Osteoblast (primary cell): ENCODE data around the gene PRSS48. TPM values are rescaled to one million over a fixed set of nuclear protein-coding genes. Genes with fewer than 3 reads are reported as not detected.

Experiments
- DNase-seq: peaks from one replicate; pipeline ENCODE4 v3.0.0; 2011; ENCODE audit warnings: low spot score, mixed read lengths; ENCODE audit not compliant: insufficient read length; ENCODE audit errors: missing footprints
- H2AFZ ChIP-seq: 2 replicates; pipeline ENCODE4 v1.6.0; 2011; ENCODE audit warnings: mild to moderate bottlenecking, low read length
- H3K27ac ChIP-seq: 2 replicates; pipeline ENCODE4 v1.5.1; 2011; ENCODE audit warnings: mild to moderate bottlenecking, low read depth, low read length, moderate library complexity
- H3K27me3 ChIP-seq: 2 replicates; pipeline ENCODE4 v1.6.0; 2012; ENCODE audit warnings: mild to moderate bottlenecking, control low read depth, inconsistent platforms, low read length, moderate library complexity; ENCODE audit not compliant: insufficient read depth
- H3K36me3 ChIP-seq: 2 replicates; pipeline ENCODE4 v1.5.1; 2011; ENCODE audit warnings: mild to moderate bottlenecking, low read length, control low read depth, moderate library complexity; ENCODE audit not compliant: insufficient read depth
- H3K4me1 ChIP-seq: 2 replicates; pipeline ENCODE4 v1.5.1; 2011; ENCODE audit warnings: mild to moderate bottlenecking, low read length, control low read depth, moderate library complexity; ENCODE audit not compliant: insufficient read depth
- H3K4me2 ChIP-seq: 2 replicates; pipeline ENCODE4 v1.6.0; 2011; ENCODE audit warnings: mild to moderate bottlenecking, low read length; ENCODE audit not compliant: insufficient read depth
- H3K4me3 ChIP-seq: fragments of 200-600 bp; sonication (generic); 3 replicates; pipeline ENCODE4 v1.5.1; 2012; ENCODE audit warnings: mild to moderate bottlenecking, low read length, inconsistent platforms; ENCODE audit not compliant: insufficient read depth
- H3K79me2 ChIP-seq: 2 replicates; pipeline ENCODE4 v1.6.0; 2012; ENCODE audit warnings: mild to moderate bottlenecking, low read length, control low read depth, inconsistent platforms; ENCODE audit not compliant: insufficient read depth
- H3K9me3 ChIP-seq: 2 replicates; pipeline ENCODE4 v1.5.1; 2011; ENCODE audit warnings: low read depth, low read length, control low read depth
- H4K20me1 ChIP-seq: 2 replicates; pipeline ENCODE4 v1.6.0; 2012; ENCODE audit warnings: mild to moderate bottlenecking, low read length, control low read depth; ENCODE audit not compliant: insufficient read depth
- CTCF ChIP-seq: IDR thresholded peaks from 2 replicates; pipeline ENCODE4 v1.5.1; 2011; ENCODE audit warnings: mild to moderate bottlenecking, low read depth, low read length, moderate library complexity; ENCODE audit errors: extremely low read depth
- total RNA-seq: library from RNA; depleted of rRNA; stranded (reverse); fragments of >200 nt; gene quantifications from 2 replicates; pipeline ENCODE4 v1.2.3, GENCODE V29; 2012

Gene PRSS48
- total RNA-seq, 1 donor: not detected

- Histone ChIP-seq H3K79me2 (no peaks in the 10 kb centered on the region), H3K4me2 (no peak overlapping the region), H3K36me3 (no peaks in the 10 kb centered on the region), H4K20me1 (no peaks in the 10 kb centered on the region), H3K4me3 (no peak overlapping the region), H3K4me1 (no peaks in the 10 kb centered on the region), H3K9me3 (no peaks in the 10 kb centered on the region), H3K27me3 (no peaks in the 10 kb centered on the region), H2AFZ (no peak overlapping the region), H3K27ac (no peak overlapping the region)
- DNase-seq: no peak
- no peak for TF ChIP-seq CTCF
Observed at GRCh38 chr4:151304226-151304625, 27.3 kb downstream of the PRSS48 start.

- no peaks in the 10 kb centered on the region for H4K20me1 ChIP-seq
- no peaks in the 10 kb centered on the region for H3K9me3 ChIP-seq
- H3K79me2 ChIP-seq: no peaks in the 10 kb centered on the region
- no peak overlapping the region for H3K4me2 ChIP-seq
- H3K36me3 ChIP-seq: no peaks in the 10 kb centered on the region
- H3K27ac ChIP-seq: no peak overlapping the region
- TF ChIP-seq CTCF: no peak
- H3K4me1 ChIP-seq: no peaks in the 10 kb centered on the region
- no peak overlapping the region for H2AFZ ChIP-seq
- DNase-seq: peak; percentile 83
- H3K27me3 ChIP-seq: no peaks in the 10 kb centered on the region
- H3K4me3 ChIP-seq: no peak overlapping the region
Observed at GRCh38 chr4:151304755-151305154, 27.8 kb downstream of the PRSS48 start.

- Histone ChIP-seq H3K36me3 (no peaks in the 10 kb centered on the region), H3K9me3 (no peaks in the 10 kb centered on the region), H3K27me3 (no peaks in the 10 kb centered on the region), H3K79me2 (no peaks in the 10 kb centered on the region), H3K4me2 (no peak overlapping the region), H3K4me1 (no peaks in the 10 kb centered on the region), H3K27ac (no peak overlapping the region), H3K4me3 (no peak overlapping the region), H2AFZ (no peak overlapping the region), H4K20me1 (no peaks in the 10 kb centered on the region)
- DNase-seq: no peak
- no peak for TF ChIP-seq CTCF
Observed at GRCh38 chr4:151310124-151310728, 33.3 kb downstream of the PRSS48 start.

GRCh38 chr4:151313306-151314009, 36.5 kb downstream of the PRSS48 start:
- Histone ChIP-seq H4K20me1 (no peaks in the 10 kb centered on the region), H3K9me3 (no peaks in the 10 kb centered on the region), H3K79me2 (no peaks in the 10 kb centered on the region), H3K4me3 (no peak overlapping the region), H3K27ac (no peak overlapping the region), H2AFZ (no peak overlapping the region), H3K36me3 (no peaks in the 10 kb centered on the region), H3K27me3 (no peaks in the 10 kb centered on the region), H3K4me2 (no peak overlapping the region), H3K4me1 (no peaks in the 10 kb centered on the region)
- no peak for TF ChIP-seq CTCF
- no peak for DNase-seq
